Mucosa of rectum (tissue), 2 donors: ENCODE results near the gene MID1.

Source experiments
- H3K27ac ChIP-seq, 2 donors: one replicate each; pipeline ENCODE4 v1.7.0; 2013; ENCODE audit warnings: inconsistent platforms in 2 of 2, low read depth in 2 of 2, low read length in 2 of 2
- H3K27me3 ChIP-seq, 2 donors: one replicate each; pipeline ENCODE4 v1.7.0; 2013; ENCODE audit warnings: low read length in 2 of 2; ENCODE audit not compliant: control insufficient read depth in 2 of 2, insufficient read depth in 2 of 2
- H3K36me3 ChIP-seq, 2 donors: one replicate each; pipeline ENCODE4 v1.7.0; 2013; ENCODE audit warnings: low read length in 2 of 2; ENCODE audit not compliant: control insufficient read depth in 2 of 2, insufficient read depth in 2 of 2
- H3K4me1 ChIP-seq, 2 donors: one replicate each; pipeline ENCODE4 v1.7.0; 2013; ENCODE audit warnings: low read length in 2 of 2, mild to moderate bottlenecking in 1 of 2; ENCODE audit not compliant: control insufficient read depth in 2 of 2, insufficient read depth in 2 of 2
- H3K4me3 ChIP-seq, 2 donors: one replicate each; pipeline ENCODE4 v1.7.0; 2013; ENCODE audit warnings: low read length in 2 of 2
- H3K9ac ChIP-seq, 2 donors: one replicate each; pipeline ENCODE4 v1.7.0; 2013; ENCODE audit warnings: low read length in 2 of 2, low read depth in 1 of 2, mild to moderate bottlenecking in 1 of 2
- H3K9me3 ChIP-seq, 2 donors: one replicate each; pipeline ENCODE4 v1.7.0; 2013; ENCODE audit warnings: low read length in 2 of 2; ENCODE audit not compliant: control insufficient read depth in 2 of 2
- donor health status: healthy.
- donor health status: Normal muscosa, but diverticular disease.

Gene MID1

DNA sequence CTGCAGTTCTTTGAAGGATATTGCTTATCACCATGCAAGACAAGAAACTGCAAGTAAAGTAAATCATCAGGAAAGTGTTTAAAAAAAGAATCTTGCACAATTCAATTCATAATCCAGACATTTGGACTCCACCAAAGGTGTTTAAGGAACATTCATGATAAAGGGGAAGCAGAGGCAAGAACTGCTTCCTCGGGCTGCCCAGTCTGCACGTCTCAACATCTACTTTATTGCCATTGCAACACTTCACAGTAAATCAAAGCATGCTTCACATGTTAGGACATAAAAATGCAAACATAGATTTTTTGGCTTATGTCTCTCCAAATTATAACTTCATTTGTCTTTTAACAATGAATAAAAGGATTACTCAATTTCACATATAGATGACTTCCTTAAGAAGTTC, 42.5 kb downstream of the MID1 start:
- Histone ChIP-seq H3K27ac (no peak overlapping the region), H3K9ac (no peak overlapping the region), H3K4me3 (no peak overlapping the region), H3K27me3 (no peaks in the 10 kb centered on the region), H3K4me1 (no peaks in the 10 kb centered on the region), H3K36me3 (no peaks in the 10 kb centered on the region), H3K9me3 (no peaks in the 10 kb centered on the region)

GRCh38 chrX:10576777-10577447, 43.5 kb downstream of the MID1 start:
- Histone ChIP-seq H3K27ac (no peak overlapping the region), H3K27me3 (no peaks in the 10 kb centered on the region), H3K4me3 (no peak overlapping the region), H3K9ac (no peak overlapping the region), H3K4me1 (no peaks in the 10 kb centered on the region), H3K9me3 (no peaks in the 10 kb centered on the region), H3K36me3 (no peaks in the 10 kb centered on the region)

- Histone ChIP-seq H3K4me3 (no peak overlapping the region), H3K27ac (no peak overlapping the region), H3K36me3 (no peaks in the 10 kb centered on the region), H3K9ac (no peak overlapping the region), H3K9me3 (no peaks in the 10 kb centered on the region), H3K4me1 (no peaks in the 10 kb centered on the region), H3K27me3 (no peaks in the 10 kb centered on the region)
These were observed 44.2 kb downstream of the MID1 start for GRCh38 chrX:10576186-10576585.

GRCh38 chrX:10574663-10575062, 45.7 kb downstream of the MID1 start:
- H3K27ac ChIP-seq = no peak overlapping the region
- H3K36me3 ChIP-seq = no peaks in the 10 kb centered on the region
- H3K9ac ChIP-seq = no peak overlapping the region
- H3K27me3 ChIP-seq = no peaks in the 10 kb centered on the region
- no peaks in the 10 kb centered on the region for H3K9me3 ChIP-seq
- no peaks in the 10 kb centered on the region for H3K4me1 ChIP-seq
- H3K4me3 ChIP-seq = no peak overlapping the region

DNA sequence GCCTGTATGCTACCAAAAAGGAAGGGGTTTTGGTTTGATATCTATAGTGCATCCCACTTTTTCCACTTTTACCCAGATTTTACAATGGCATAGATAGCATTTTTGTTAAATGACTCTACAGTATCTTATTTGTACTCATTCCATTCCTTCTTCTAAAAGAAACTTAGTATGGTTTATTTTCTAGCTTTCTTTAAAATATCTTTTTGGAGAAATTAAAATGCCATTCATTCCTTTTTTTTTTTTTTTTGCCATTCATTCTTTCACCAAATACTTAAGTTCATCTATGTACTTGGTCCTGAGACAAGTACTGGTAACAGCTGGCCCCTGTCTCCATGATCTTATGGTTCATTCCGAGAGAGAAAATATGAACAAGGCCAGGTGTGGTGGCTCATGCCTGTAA, 49.1 kb downstream of the MID1 start:
- H3K36me3 ChIP-seq = no peaks in the 10 kb centered on the region
- no peaks in the 10 kb centered on the region for H3K27me3 ChIP-seq
- H3K27ac ChIP-seq = no peak overlapping the region
- H3K9me3 ChIP-seq = no peaks in the 10 kb centered on the region
- H3K9ac ChIP-seq = no peak overlapping the region
- H3K4me3 ChIP-seq = no peak overlapping the region
- H3K4me1 ChIP-seq = no peaks in the 10 kb centered on the region

DNA sequence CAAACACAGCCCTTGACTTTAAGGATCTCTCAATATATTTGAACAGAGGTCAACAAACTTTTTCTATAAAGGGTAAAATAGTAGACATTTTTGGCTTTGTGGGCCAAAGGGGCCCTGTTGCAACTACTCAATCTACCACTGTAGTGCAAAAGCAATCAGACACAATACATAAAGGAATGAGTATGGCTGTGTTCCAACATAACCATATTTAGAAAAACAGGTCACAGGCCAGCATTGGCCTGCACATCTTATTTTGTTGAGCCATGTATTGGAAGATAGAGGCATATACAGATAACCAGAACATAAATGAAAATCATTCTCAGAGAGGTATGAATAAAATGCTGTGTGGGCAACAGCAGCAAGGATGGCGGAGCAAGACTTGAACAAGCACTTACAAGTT, 49.8 kb downstream of the MID1 start:
- H3K9ac ChIP-seq = no peak overlapping the region
- H3K9me3 ChIP-seq = no peaks in the 10 kb centered on the region
- no peak overlapping the region for H3K27ac ChIP-seq

GRCh38 chrX:10569946-10570345, 50.4 kb downstream of the MID1 start:
- Histone ChIP-seq H3K27me3 (no peaks in the 10 kb centered on the region), H3K4me1 (no peaks in the 10 kb centered on the region), H3K9ac (no peak overlapping the region), H3K36me3 (no peaks in the 10 kb centered on the region), H3K9me3 (no peaks in the 10 kb centered on the region), H3K4me3 (no peak overlapping the region), H3K27ac (no peak overlapping the region)

More for the DNA sequence above, 49.8 kb downstream of the MID1 start:
- H3K27me3 ChIP-seq = no peaks in the 10 kb centered on the region
- H3K4me3 ChIP-seq = no peak overlapping the region
- H3K36me3 ChIP-seq = no peaks in the 10 kb centered on the region
- H3K4me1 ChIP-seq = no peaks in the 10 kb centered on the region

GRCh38 chrX:10568428-10568827, 52.0 kb downstream of the MID1 start:
- no peak overlapping the region for H3K4me3 ChIP-seq
- no peaks in the 10 kb centered on the region for H3K9me3 ChIP-seq
- no peaks in the 10 kb centered on the region for H3K4me1 ChIP-seq
- no peak overlapping the region for H3K27ac ChIP-seq
- no peaks in the 10 kb centered on the region for H3K36me3 ChIP-seq
- H3K27me3 ChIP-seq = no peaks in the 10 kb centered on the region
- H3K9ac ChIP-seq = no peak overlapping the region

DNA sequence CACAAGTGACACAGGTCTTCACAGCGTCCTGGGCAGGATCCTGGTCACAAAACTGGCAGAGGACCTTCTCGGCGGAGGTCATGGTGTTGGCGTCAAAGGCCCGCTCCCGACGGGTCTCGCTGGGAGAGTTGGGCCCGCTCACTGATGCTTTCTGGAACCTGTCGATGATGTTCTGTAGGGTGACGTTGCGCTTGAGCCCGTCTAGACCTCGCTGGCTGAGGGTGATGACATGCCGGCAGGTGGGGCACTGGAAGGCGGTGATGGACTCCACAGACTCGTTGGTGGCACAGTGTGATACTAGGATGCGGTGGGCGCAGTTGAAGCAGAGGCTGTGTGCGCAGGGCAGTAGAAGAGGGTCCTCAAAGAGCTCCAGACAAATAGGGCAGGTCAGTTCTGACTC, 53.2 kb downstream of the MID1 start:
- H3K27ac ChIP-seq = no peak overlapping the region
- no peaks in the 10 kb centered on the region for H3K27me3 ChIP-seq
- H3K4me3 ChIP-seq = no peak overlapping the region
- H3K9me3 ChIP-seq = no peaks in the 10 kb centered on the region
- no peaks in the 10 kb centered on the region for H3K36me3 ChIP-seq
- no peaks in the 10 kb centered on the region for H3K4me1 ChIP-seq
- H3K9ac ChIP-seq = no peak overlapping the region

DNA sequence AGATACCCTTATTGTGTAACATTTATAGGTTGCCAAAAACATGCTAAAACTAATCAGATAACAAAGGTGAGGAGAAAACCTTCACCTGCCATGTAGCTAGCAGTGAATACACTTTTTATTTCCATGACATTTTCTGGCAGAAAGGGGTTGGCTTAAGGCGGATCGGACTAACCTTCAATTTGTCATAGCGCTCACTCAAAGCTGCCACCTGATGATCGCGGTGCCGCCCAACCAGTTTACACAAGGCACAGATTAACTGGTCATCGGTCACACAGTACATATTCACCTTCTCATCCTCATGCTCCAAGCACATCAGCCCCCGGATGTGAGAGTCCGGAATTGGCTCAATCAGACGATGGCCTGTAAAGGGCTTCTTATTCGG, 53.7 kb downstream of the MID1 start:
- Histone ChIP-seq H3K36me3 (no peaks in the 10 kb centered on the region), H3K9ac (no peak overlapping the region), H3K4me1 (no peaks in the 10 kb centered on the region), H3K27me3 (no peaks in the 10 kb centered on the region), H3K4me3 (no peak overlapping the region), H3K27ac (no peak overlapping the region), H3K9me3 (no peaks in the 10 kb centered on the region)

DNA sequence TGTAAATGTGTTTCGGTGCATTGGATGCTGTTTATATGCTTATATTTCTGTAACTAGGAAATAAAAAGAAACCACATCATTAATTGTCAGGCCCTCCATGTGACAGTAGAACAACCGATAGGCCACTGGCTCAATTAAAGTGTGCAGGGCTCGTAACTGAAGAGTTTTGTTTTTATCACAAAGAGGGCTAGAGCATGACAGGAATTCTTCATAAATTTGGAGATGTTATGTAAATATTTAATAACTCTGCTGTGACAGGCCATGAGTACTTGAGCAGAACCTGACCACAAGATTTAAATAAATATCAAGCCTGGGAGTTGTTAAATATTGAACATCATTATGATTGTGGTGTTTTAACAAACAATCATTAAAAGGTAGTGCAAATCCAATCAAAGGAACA, 55.9 kb downstream of the MID1 start:
- no peaks in the 10 kb centered on the region for H3K36me3 ChIP-seq
- no peak overlapping the region for H3K9ac ChIP-seq
- H3K4me3 ChIP-seq = no peak overlapping the region

More for the DNA sequence above, 55.9 kb downstream of the MID1 start:
- Histone ChIP-seq H3K27ac (no peak overlapping the region), H3K27me3 (no peaks in the 10 kb centered on the region), H3K4me1 (no peaks in the 10 kb centered on the region), H3K9me3 (no peaks in the 10 kb centered on the region)
